Measurements from ENCODE around the gene SLC35E3.

GRCh38 chr12:68746572-68747180 is 700 bp downstream of the SLC35E3 start:
- TF ChIP-seq CTCF (conservative IDR thresholded peaks at IDR 0.05; ENCODE audit: low read length) (no peak), EZH2phosphoT487 (IDR thresholded peaks at IDR 0.05; ENCODE audit: borderline replicate concordance, low read depth, low read length) (no peak)
